Fibroblast of lung (primary cell): ENCODE measurements around the gene AASDH.

Experiments used
- EZH2 ChIP-seq: IDR thresholded peaks from 2 replicates; pipeline ENCODE4 v1.5.1; 2012; ENCODE audit warnings: low read length, control low read depth, mild to moderate bottlenecking; ENCODE audit errors: missing control alignments
- TF ChIP-seq, protein P1 (sequence below), 2 donors: IDR thresholded peaks in 1 of 2; conservative IDR thresholded peaks in 1 of 2; 1 replicate in 1 of 2; 2 replicates in 1 of 2; pipeline ENCODE4 v1.5.1; 2011 to 2012; ENCODE audit warnings: low read length in 2 of 2, control low read depth in 1 of 2, inconsistent platforms in 1 of 2, low read depth in 1 of 2, mild to moderate bottlenecking in 1 of 2

DNA sequence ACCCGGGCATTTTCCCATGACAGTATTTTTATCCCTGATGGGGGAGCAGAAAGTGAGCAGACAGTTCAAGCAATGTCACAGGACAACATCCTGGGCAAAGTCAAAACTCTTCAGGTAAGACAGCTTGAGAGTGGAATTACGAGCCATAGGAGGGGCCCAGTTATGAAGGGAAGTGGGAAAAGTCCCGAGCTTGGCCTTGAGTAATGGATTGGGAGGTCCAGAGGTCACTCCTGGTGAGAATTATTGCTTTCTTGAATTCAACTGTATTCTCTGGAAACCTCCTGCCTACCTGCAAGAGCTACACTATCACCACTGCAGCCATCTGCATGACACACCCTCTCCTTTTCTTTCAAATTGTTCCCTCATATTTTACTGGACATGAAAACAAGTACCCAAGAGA, 89.1 kb downstream of the AASDH start:
- TF ChIP-seq, protein P1, sequence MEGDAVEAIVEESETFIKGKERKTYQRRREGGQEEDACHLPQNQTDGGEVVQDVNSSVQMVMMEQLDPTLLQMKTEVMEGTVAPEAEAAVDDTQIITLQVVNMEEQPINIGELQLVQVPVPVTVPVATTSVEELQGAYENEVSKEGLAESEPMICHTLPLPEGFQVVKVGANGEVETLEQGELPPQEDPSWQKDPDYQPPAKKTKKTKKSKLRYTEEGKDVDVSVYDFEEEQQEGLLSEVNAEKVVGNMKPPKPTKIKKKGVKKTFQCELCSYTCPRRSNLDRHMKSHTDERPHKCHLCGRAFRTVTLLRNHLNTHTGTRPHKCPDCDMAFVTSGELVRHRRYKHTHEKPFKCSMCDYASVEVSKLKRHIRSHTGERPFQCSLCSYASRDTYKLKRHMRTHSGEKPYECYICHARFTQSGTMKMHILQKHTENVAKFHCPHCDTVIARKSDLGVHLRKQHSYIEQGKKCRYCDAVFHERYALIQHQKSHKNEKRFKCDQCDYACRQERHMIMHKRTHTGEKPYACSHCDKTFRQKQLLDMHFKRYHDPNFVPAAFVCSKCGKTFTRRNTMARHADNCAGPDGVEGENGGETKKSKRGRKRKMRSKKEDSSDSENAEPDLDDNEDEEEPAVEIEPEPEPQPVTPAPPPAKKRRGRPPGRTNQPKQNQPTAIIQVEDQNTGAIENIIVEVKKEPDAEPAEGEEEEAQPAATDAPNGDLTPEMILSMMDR (conservative IDR thresholded peaks at IDR 0.05 in 1 of 2, IDR thresholded peaks at IDR 0.05 in 1 of 2; ENCODE audit: low read depth in 1 of 2, low read length in 2 of 2), result no peak
- no peak for TF ChIP-seq EZH2
